HG03442 (cell line): ENCODE data around the gene MS4A10.

Source experiments
- ATAC-seq: cut with Tn5 transposase; IDR thresholded peaks from one replicate; pipeline ENCODE4 v1.9.1; 2021; ENCODE audit warnings: mild to moderate bottlenecking, moderate library complexity; ENCODE audit not compliant: unreplicated experiment

The MS4A10 gene

GRCh38 chr11:60785806-60786361 is 751 bp downstream of the MS4A10 start:
- no peak for ATAC-seq

GRCh38 chr11:60786811-60787567 is 1.9 kb downstream of the MS4A10 start:
- no peak for ATAC-seq

- ATAC-seq: no peak
Observed at GRCh38 chr11:60788401-60789125, 3.4 kb downstream of the MS4A10 start.

GRCh38 chr11:60790726-60791125 is 5.6 kb downstream of the MS4A10 start:
- no peak for ATAC-seq

- ATAC-seq: no peak
Observed at GRCh38 chr11:60791153-60791933, 6.2 kb downstream of the MS4A10 start.

GRCh38 chr11:60792521-60792920 is 7.4 kb downstream of the MS4A10 start:
- no peak for ATAC-seq

- no peak for ATAC-seq
Observed at GRCh38 chr11:60795291-60795690, 10.2 kb downstream of the MS4A10 start.

- ATAC-seq: no peak
Observed at GRCh38 chr11:60797846-60798630, 12.9 kb downstream of the MS4A10 start.

- no peak for ATAC-seq
Observed at GRCh38 chr11:60798631-60799030, 13.5 kb downstream of the MS4A10 start.

GRCh38 chr11:60801194-60801593 is 16.1 kb downstream of the MS4A10 start:
- ATAC-seq: no peak

- no peak for ATAC-seq
Observed at GRCh38 chr11:60803273-60803936, 18.3 kb downstream of the MS4A10 start.

- no peak for ATAC-seq
Observed at GRCh38 chr11:60809249-60809648, 24.1 kb downstream of the MS4A10 start.

GRCh38 chr11:60809691-60810090 is 24.6 kb downstream of the MS4A10 start:
- no peak for ATAC-seq

- ATAC-seq: no peak
Observed at GRCh38 chr11:60810151-60810550, 25.0 kb downstream of the MS4A10 start.

- no peak for ATAC-seq
Observed at GRCh38 chr11:60810569-60810968, 25.4 kb downstream of the MS4A10 start.

GRCh38 chr11:60813324-60813723 is 28.2 kb downstream of the MS4A10 start:
- no peak for ATAC-seq

- ATAC-seq: no peak
Observed at GRCh38 chr11:60814112-60814511, 29.0 kb downstream of the MS4A10 start.

GRCh38 chr11:60816590-60817157 is 31.5 kb downstream of the MS4A10 start:
- no peak for ATAC-seq

GRCh38 chr11:60818057-60818456 is 32.9 kb downstream of the MS4A10 start:
- ATAC-seq: no peak
